ENCODE data around the gene CNTNAP2. TPM values are rescaled to one million over a fixed set of nuclear protein-coding genes. Genes with fewer than 3 reads are reported as not detected.

The CNTNAP2 gene
- total RNA-seq, 2 experiments from 2014 or later = not detected

DNA sequence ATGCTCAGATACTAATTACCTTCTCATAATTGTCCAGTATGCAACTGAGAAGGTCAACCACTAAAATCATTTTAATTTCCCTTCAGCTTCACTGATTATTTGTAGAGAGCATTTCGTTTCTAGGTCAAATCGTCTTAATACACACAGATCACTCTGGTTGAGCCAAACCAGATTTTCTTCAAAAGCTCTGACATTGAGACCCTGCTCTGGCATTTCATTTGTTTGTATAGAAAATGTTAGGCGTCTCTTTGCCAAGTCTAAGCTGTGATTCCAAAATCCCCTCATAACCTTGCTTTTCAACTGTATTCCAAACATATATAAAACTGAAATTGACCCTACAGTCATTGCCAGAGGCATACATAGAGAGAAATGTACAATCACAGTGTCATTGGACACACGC is 520.0 kb downstream of the CNTNAP2 start:
- no peaks in the 10 kb centered on the region for H3K4me1 Mint-ChIP-seq
- POLR2A ChIA-PET = no interaction called here
- no peaks in the 10 kb centered on the region for H3K9me3 Mint-ChIP-seq
- H3K27me3 Mint-ChIP-seq = no peaks in the 10 kb centered on the region
- DNase-seq (no peak), ATAC-seq (ENCODE audit: low read depth) (no peak)
- H3K4me3 Mint-ChIP-seq = no peak overlapping the region
- H3K36me3 Mint-ChIP-seq = no peaks in the 10 kb centered on the region
- no peak overlapping the region for H3K27ac Mint-ChIP-seq

DNA sequence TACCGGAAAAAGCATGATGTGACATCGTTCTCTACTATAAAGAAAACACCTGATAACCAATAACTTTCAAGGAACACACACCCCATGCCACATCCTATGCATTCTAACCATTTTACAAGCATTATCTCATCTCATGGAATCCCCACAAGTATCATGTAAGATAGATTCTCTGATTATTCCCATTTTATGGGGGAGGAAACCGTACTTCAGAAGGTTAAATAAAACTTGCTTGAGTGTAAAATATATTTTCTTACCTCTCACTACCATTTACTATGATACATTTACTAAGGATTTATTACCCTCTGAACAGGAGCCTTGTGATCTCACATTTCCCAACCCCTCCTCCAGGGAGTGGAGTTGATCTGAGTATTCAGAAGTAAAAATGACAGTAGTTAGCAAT is 522.7 kb downstream of the CNTNAP2 start:
- POLR2A ChIA-PET = no interaction called here
- no peak for ATAC-seq (ENCODE audit: low read depth)
- Mint-ChIP-seq H3K4me3 (no peak overlapping the region), H3K27ac (no peak overlapping the region), H3K9me3 (no peaks in the 10 kb centered on the region), H3K36me3 (no peaks in the 10 kb centered on the region), H3K4me1 (no peaks in the 10 kb centered on the region), H3K27me3 (no peaks in the 10 kb centered on the region)
- no peak for DNase-seq

DNA sequence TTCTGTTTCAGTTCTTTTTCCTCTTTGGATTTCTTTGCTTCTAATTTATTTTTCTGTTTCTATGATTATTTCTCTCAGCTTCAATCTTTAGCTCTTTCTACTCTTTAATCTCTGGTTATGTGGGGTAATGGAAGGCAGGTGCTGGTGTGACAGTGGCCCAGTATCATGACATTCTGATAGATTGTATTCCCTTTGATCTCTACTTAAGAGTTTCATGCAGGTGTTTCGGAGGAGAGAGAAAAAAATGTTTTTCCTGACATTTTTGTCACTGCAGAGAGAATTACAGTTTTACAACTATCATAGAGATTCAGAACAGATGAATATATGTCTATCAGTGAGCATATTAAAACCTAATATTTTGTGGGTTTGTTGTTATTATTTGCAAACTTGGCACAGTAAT is 524.9 kb downstream of the CNTNAP2 start:
- POLR2A ChIA-PET = no interaction called here
- no peaks in the 10 kb centered on the region for H3K27me3 Mint-ChIP-seq
- DNase-seq = no peak
- no peak for ATAC-seq (ENCODE audit: low read depth)
- H3K4me1 Mint-ChIP-seq = no peaks in the 10 kb centered on the region
- no peaks in the 10 kb centered on the region for H3K9me3 Mint-ChIP-seq
- no peak overlapping the region for H3K27ac Mint-ChIP-seq
- H3K4me3 Mint-ChIP-seq = no peak overlapping the region
- no peaks in the 10 kb centered on the region for H3K36me3 Mint-ChIP-seq

DNA sequence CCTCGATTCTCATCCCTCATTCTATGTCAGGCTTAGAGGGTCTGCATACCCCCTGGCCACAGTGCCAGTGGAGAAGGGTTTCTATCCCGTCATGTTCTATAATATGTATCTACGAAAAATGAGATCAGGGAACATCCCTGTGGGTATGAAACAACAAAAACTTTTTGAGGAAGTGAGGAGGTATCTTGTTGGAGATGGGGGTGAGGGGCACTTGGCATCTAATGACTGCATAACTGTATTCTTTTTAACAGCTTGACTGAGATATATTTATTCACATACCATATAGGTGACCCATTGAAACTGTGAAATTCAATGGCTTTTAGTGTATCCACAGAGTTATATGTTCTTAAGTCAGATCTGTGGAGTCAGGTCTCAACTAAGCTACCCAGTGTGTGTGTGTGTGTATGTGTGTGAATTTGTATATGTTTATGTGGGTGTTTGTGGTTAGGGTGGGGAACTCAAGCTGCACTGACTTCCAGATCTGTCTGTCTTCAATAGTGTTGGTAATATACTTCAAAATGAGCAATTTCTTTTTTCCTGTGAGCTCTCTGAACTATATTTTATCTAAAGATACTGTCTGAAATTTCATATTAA is 528.9 kb downstream of the CNTNAP2 start:
- H3K27ac Mint-ChIP-seq = no peak overlapping the region
- DNase-seq (no peak), ATAC-seq (ENCODE audit: low read depth) (no peak)
- no peaks in the 10 kb centered on the region for H3K36me3 Mint-ChIP-seq
- H3K27me3 Mint-ChIP-seq = no peaks in the 10 kb centered on the region
- no peaks in the 10 kb centered on the region for H3K9me3 Mint-ChIP-seq
- H3K4me3 Mint-ChIP-seq = no peak overlapping the region
- POLR2A ChIA-PET = no interaction called here
- no peaks in the 10 kb centered on the region for H3K4me1 Mint-ChIP-seq

DNA sequence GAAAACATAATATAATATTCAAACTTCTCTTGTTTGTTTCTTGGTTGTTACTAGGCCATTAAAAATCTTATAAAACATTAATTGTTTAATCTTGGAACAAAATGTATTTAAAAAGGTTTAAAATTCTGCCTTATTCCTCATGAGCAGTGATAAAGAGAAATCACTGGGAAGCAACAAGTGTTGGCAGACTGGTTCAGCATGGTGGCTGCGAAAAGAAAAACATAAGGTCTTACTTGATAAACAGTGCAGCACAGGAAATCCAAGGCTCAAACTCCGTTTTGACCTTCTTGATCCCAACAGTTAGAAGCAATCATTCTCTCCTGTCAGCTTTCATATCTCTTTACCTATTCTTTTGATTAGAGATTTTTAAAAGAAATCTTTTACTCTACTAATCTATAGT is 530.8 kb downstream of the CNTNAP2 start:
- no peak overlapping the region for H3K4me3 Mint-ChIP-seq
- no peak for ATAC-seq (ENCODE audit: low read depth)
- H3K27ac Mint-ChIP-seq = no peak overlapping the region
- H3K36me3 Mint-ChIP-seq = no peaks in the 10 kb centered on the region
- H3K4me1 Mint-ChIP-seq = no peaks in the 10 kb centered on the region
- H3K9me3 Mint-ChIP-seq = no peaks in the 10 kb centered on the region
- no peaks in the 10 kb centered on the region for H3K27me3 Mint-ChIP-seq
- POLR2A ChIA-PET = no interaction called here
- no peak for DNase-seq

DNA sequence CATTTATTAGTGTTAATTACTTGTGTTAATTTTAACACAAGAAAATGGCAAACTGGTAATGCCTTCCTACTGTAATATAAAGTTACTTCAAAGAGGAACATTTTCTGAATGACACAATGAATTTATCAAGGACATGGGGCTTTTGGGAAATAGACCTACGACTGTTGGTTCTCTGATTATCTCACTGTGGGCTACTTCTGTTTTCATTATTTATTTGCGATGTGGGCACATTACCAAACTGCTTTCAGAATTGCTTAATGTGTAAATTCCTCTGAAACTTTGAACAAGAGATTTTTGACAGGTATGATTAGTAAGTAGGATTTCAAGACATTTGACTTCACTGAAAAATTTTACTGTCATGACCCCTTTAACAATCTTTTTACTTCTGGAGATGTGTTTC is 535.6 kb downstream of the CNTNAP2 start:
- no peak for ATAC-seq (ENCODE audit: low read depth)
- POLR2A ChIA-PET = no interaction called here
- H3K9me3 Mint-ChIP-seq = no peaks in the 10 kb centered on the region
- H3K27me3 Mint-ChIP-seq = no peaks in the 10 kb centered on the region
- DNase-seq = no peak
- H3K4me3 Mint-ChIP-seq = no peak overlapping the region
- no peak overlapping the region for H3K27ac Mint-ChIP-seq
- H3K4me1 Mint-ChIP-seq = peaks cover 4% of the 10 kb centered on the region
- H3K36me3 Mint-ChIP-seq = no peaks in the 10 kb centered on the region

DNA sequence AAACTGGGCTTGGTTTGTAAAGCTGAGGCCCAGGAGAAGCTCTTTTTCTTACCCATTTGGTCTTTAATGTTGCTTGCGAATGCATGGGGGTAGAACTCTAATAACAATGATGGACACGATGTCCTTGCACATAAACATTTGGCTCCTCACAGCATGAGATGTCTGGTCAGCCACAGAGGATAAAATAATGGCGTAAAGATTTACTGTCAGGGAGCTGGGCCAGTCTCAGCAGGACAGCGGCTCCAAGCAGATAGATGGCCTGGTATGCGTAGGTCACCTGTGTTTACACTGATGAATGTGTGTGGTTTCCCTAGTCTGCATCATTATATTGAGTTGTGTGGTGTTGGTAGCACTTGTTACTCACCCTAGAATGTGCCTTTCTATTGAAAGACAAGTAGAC is 537.4 kb downstream of the CNTNAP2 start:
- DNase-seq (no peak), ATAC-seq (ENCODE audit: low read depth) (no peak)
- Mint-ChIP-seq H3K36me3 (no peaks in the 10 kb centered on the region), H3K9me3 (no peaks in the 10 kb centered on the region), H3K4me1 (peaks cover 4% of the 10 kb centered on the region), H3K27me3 (no peaks in the 10 kb centered on the region), H3K27ac (no peak overlapping the region), H3K4me3 (no peak overlapping the region)
- POLR2A ChIA-PET = no interaction called here

DNA sequence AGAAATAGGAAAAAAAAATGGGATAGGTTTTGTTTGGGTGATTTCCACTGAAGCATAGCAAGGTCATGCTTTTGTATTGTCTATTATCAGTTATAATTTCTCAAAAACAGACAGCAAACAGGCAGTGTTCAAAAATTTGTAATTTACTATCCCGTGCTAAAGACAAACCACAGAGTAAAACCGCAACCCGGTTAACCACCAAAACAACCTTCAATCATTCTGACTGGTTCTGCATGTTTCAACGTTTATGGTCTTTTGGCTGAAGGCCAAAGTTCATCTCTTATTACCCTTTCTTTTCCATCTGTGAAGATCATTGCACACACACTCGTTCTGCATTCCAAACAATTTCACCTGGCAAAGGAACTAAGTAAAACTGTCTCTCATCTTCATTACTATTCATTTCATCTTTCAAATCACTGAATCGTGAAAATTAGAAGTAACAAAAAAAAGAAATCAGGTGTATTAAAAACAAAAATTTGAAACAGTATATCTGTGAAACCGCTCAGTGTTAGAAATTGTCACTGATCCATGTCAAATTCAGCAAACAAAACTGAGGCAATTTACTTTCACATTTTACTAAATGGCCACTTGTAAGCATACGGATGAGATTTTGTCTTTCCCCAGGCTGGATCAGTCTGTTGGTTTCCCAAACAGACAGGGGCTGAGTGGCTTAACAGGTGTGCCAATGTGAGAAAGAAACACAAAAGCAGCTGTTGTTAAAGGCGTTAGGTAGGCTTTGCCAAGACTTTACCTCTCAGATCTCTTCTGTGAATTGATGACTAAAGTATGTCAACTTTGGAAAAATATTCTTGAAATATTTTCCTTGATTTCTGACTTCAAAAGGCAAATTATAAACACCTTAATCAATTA is 539.6 kb downstream of the CNTNAP2 start:
- Mint-ChIP-seq H3K27ac (no peak overlapping the region), H3K9me3 (no peaks in the 10 kb centered on the region), H3K4me3 (no peak overlapping the region), H3K4me1 (peaks cover 4% of the 10 kb centered on the region), H3K27me3 (no peaks in the 10 kb centered on the region), H3K36me3 (no peaks in the 10 kb centered on the region)
- POLR2A ChIA-PET = no interaction called here
- ATAC-seq (ENCODE audit: low read depth) (no peak), DNase-seq (no peak)

DNA sequence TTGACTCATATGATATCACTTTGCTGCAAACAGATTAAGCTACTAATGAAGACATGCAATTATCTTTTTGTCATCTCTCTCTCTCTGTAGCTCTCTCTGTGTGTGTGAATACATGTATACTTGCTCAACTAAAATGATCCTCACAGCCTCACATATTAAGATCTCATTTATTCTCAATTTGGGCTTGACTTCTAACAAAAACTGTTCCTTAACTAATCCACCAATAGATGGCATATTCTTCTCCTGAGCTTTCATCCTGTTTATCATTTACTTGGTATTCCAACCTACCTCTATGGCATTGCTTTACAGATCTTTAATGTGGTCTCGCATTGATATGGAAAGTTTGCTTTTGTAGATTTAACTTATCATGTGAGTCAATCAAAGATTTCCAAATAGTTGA is 540.4 kb downstream of the CNTNAP2 start:
- no peaks in the 10 kb centered on the region for H3K36me3 Mint-ChIP-seq
- POLR2A ChIA-PET = no interaction called here
- H3K4me3 Mint-ChIP-seq = no peak overlapping the region

DNA sequence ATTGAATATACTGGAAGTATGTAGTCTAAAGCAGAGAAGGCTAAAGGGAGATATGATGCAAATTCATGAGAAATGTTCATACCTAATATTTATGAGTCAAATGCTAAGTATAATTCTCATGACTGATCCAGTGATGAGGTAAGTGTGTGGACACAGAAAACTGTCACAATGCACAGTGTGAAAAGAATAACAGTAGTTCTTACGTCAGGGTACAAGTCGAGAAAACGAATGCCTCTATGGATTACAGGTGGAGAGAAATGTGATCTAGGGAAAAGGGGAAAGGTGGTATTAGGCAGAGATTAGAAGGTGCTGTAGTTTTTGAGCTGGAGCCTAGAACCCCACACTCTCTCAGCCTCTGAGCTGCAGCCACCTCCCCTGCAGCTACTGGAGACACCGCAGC is 542.0 kb downstream of the CNTNAP2 start:
- H3K36me3 Mint-ChIP-seq = no peaks in the 10 kb centered on the region
- ATAC-seq (ENCODE audit: low read depth) = no peak
- POLR2A ChIA-PET = no interaction called here
- no peak for DNase-seq
- H3K4me3 Mint-ChIP-seq = no peak overlapping the region
- H3K9me3 Mint-ChIP-seq = peaks cover 2% of the 10 kb centered on the region
- no peak overlapping the region for H3K27ac Mint-ChIP-seq
- peaks cover 4% of the 10 kb centered on the region for H3K4me1 Mint-ChIP-seq
- no peaks in the 10 kb centered on the region for H3K27me3 Mint-ChIP-seq

More for the DNA sequence above, 540.4 kb downstream of the CNTNAP2 start:
- peaks cover 2% of the 10 kb centered on the region for H3K9me3 Mint-ChIP-seq
- no peak overlapping the region for H3K27ac Mint-ChIP-seq
- H3K4me1 Mint-ChIP-seq = peaks cover 4% of the 10 kb centered on the region
- ATAC-seq (ENCODE audit: low read depth) (no peak), DNase-seq (no peak)
- H3K27me3 Mint-ChIP-seq = no peaks in the 10 kb centered on the region

DNA sequence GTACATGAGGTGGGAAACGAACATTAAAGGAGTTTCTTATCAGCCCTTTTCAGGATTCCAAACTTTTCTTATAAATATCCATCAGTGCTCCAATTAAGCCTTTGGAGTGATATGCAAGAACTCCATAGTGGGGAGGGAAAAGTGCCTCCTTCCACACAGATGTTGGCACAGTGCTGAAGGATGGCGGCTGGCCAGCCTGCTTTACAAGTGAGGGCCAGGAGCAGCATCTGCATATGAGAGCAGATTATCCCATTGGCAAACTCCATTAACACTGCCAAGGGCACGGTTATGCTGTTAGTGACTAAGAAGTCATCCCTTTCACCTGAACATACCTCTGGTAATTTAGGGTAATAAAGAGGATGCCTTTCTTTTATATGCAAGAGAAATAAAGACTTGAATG is 543.1 kb downstream of the CNTNAP2 start:
- DNase-seq (no peak), ATAC-seq (ENCODE audit: low read depth) (no peak)
- Mint-ChIP-seq H3K36me3 (no peaks in the 10 kb centered on the region), H3K27me3 (no peaks in the 10 kb centered on the region), H3K27ac (no peak overlapping the region), H3K9me3 (peaks cover 2% of the 10 kb centered on the region), H3K4me1 (peaks cover 4% of the 10 kb centered on the region), H3K4me3 (no peak overlapping the region)
- POLR2A ChIA-PET = no interaction called here

DNA sequence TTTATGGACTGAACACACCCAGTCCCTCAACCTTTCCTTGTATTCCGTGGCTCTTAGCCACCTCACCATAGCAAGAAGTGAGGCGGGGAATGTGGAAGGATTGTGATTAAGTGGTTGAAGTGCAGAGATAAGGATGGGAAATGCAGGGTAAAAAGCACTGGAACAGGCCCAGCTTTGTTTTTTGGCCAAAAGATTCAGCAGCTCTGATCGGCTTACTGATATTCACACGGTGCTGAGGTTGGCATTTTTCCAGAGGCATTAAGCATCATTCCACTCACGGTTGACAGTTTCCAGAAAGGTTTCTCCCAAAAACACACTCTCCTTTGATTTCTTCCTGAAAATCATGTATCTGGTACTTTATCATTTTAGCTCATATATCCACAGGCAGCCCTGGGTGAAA is 544.2 kb downstream of the CNTNAP2 start:
- no peak overlapping the region for H3K27ac Mint-ChIP-seq
- H3K9me3 Mint-ChIP-seq = peaks cover 2% of the 10 kb centered on the region
- H3K4me1 Mint-ChIP-seq = peaks cover 3% of the 10 kb centered on the region
- POLR2A ChIA-PET = no interaction called here
- no peaks in the 10 kb centered on the region for H3K36me3 Mint-ChIP-seq
- ATAC-seq (ENCODE audit: low read depth) = no peak
- H3K4me3 Mint-ChIP-seq = no peak overlapping the region
- no peak for DNase-seq
- H3K27me3 Mint-ChIP-seq = no peaks in the 10 kb centered on the region

DNA sequence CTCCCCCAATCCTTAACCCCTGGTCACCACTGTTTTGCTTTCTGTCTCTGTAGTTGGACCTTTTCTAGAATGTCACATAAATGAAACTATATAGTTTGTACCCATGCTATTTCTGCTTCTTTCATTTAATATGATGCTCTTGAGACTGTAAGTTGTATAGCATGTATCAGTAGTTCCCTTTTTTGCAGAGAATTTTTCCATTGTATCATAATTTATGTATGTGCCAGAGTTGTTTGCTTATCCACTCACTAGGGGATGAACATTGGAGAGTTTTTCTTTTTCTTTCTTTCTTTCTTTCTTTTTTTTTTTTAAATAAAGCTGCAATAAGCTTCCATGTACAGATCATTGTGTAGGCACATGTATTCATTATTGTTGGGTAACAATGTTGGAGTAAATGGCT is 544.8 kb downstream of the CNTNAP2 start:
- no peaks in the 10 kb centered on the region for H3K27me3 Mint-ChIP-seq
- ATAC-seq (ENCODE audit: low read depth) (no peak), DNase-seq (no peak)
- no peaks in the 10 kb centered on the region for H3K4me1 Mint-ChIP-seq
- H3K36me3 Mint-ChIP-seq = no peaks in the 10 kb centered on the region
- POLR2A ChIA-PET = no interaction called here
- H3K4me3 Mint-ChIP-seq = no peak overlapping the region
- H3K9me3 Mint-ChIP-seq = peaks cover 4% of the 10 kb centered on the region
- H3K27ac Mint-ChIP-seq = no peak overlapping the region

DNA sequence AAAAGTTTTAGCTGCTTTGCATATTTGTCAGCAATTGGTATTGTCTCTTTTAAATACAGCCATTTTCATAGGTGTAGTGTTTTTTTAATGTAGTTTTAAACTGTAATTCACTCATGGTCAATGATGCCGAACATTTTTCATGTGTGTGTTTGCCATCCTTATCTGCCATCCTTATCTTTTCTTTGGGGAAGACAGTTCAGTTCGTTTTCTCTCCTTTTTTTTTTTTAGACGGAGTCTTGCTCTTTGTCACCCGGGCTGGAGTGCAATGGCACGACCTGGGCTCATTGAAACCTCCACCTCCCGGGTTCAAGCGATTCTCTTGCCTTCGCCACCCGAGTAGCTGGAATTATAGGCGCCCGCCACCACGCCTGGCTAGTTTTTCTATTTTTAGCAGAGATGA is 545.3 kb downstream of the CNTNAP2 start:
- no peaks in the 10 kb centered on the region for H3K4me1 Mint-ChIP-seq
- H3K4me3 Mint-ChIP-seq = no peak overlapping the region
- H3K27me3 Mint-ChIP-seq = no peaks in the 10 kb centered on the region
- DNase-seq (no peak), ATAC-seq (ENCODE audit: low read depth) (no peak)
- H3K36me3 Mint-ChIP-seq = no peaks in the 10 kb centered on the region
- POLR2A ChIA-PET = no interaction called here
- no peak overlapping the region for H3K27ac Mint-ChIP-seq
- H3K9me3 Mint-ChIP-seq = peaks cover 5% of the 10 kb centered on the region
